GM12878 (cell line): Measurements from ENCODE around the gene ANKRD7. TPM values are rescaled to one million over a fixed set of nuclear protein-coding genes. Genes with fewer than 3 reads are reported as not detected.

Experiments used
- ATAC-seq: fragments of 200-7000 bp; cut with Tn5 transposase; 3 replicates; pipeline ENCODE4 v1.9.1; 2020; ENCODE audit warnings: mild to moderate bottlenecking, moderate library complexity
- BruUV-seq: library from RNA; stranded (reverse); fragments of 400-500 nt; replicated peaks from 2 replicates; lab custom pipeline; 2021; lab: Mats Ljungman, UMichigan
- CTCF ChIA-PET: fragments of 300-600 bp; sonication (Branson Sonifier 250); formaldehyde crosslinking; extraction: SDS; loops from one replicate; lab custom pipeline; 2021; ENCODE audit warnings: inconsistent platforms; lab: Yijun Ruan, JAX
- POLR2A ChIA-PET: fragments of 350-600 bp; formaldehyde crosslinking; extraction: SDS; loops from one replicate; lab custom pipeline; 2021; ENCODE audit warnings: inconsistent platforms; lab: Charles Lee
- RAD21 ChIA-PET: fragments of 300-600 bp; sonication (Branson Sonifier 250); formaldehyde crosslinking; loops from one replicate; lab custom pipeline; 2023; ENCODE audit warnings: antibody characterized with exemption; ENCODE audit not compliant: unreplicated experiment; lab: Charles Lee
- SMC1A ChIA-PET: fragments of 300-600 bp; sonication (Branson Sonifier 250); formaldehyde crosslinking; loops from one replicate; lab custom pipeline; 2023; ENCODE audit not compliant: unreplicated experiment, uncharacterized antibody; lab: Charles Lee
- DNase-seq: peaks from one replicate; pipeline ENCODE4 v3.0.0-alpha.2; 2011; ENCODE audit warnings: low read depth, low spot score
- FAIRE-seq: peaks from 3 replicates; lab custom pipeline; 2011; peaks lifted over from hg19 to GRCh38; lab: Jason Lieb, UNC
- H2AFZ ChIP-seq: 2 replicates; pipeline ENCODE4 v1.6.0; 2011; ENCODE audit warnings: low read depth, low read length, control low read depth; ENCODE audit not compliant: control insufficient read depth
- H3K27ac ChIP-seq: 2 replicates; pipeline ENCODE4 v1.5.1; 2011; ENCODE audit warnings: control low read depth; ENCODE audit not compliant: control insufficient read depth, insufficient read depth
- H3K27me3 ChIP-seq, 2 experiments: replicated peaks in 1 of 2; 2 replicates each; pipeline versions ENCODE4 v1.6.0 to v1.6.1; 2011; ENCODE audit warnings: low read length in 1 of 2; ENCODE audit not compliant: control insufficient read depth in 2 of 2, insufficient read depth in 2 of 2
- H3K36me3 ChIP-seq, 2 experiments: 2 replicates each; pipeline ENCODE4 v1.5.1; 2011; ENCODE audit warnings: low read length in 1 of 2; ENCODE audit not compliant: control insufficient read depth in 2 of 2, insufficient read depth in 2 of 2
- H3K4me1 ChIP-seq: 2 replicates; pipeline ENCODE4 v1.6.1; 2011; ENCODE audit warnings: mild to moderate bottlenecking, low read length, moderate library complexity, mixed read lengths; ENCODE audit not compliant: control insufficient read depth, insufficient read depth
- H3K4me2 ChIP-seq: 2 replicates; pipeline ENCODE4 v1.6.0; 2011; ENCODE audit warnings: control low read depth; ENCODE audit not compliant: control insufficient read depth, insufficient read depth
- H3K4me3 ChIP-seq: fragments of 200-600 bp; sonication (generic); 2 replicates; pipeline ENCODE4 v1.5.1; 2016
- H3K79me2 ChIP-seq: 2 replicates; pipeline ENCODE4 v1.6.0; 2011; ENCODE audit warnings: low read length; ENCODE audit not compliant: control insufficient read depth, insufficient read depth
- H3K9ac ChIP-seq: 2 replicates; pipeline ENCODE4 v1.8.0; 2011; ENCODE audit warnings: low read length, control low read depth, mixed read lengths; ENCODE audit not compliant: control insufficient read depth, insufficient read depth
- H3K9me3 ChIP-seq: replicated peaks from 3 replicates; pipeline ENCODE4 v1.5.1; 2011; ENCODE audit warnings: mild to moderate bottlenecking, low read length; ENCODE audit not compliant: control insufficient read depth, insufficient read depth
- H4K20me1 ChIP-seq: 2 replicates; pipeline ENCODE4 v1.6.0; 2011; ENCODE audit not compliant: control insufficient read depth, insufficient read depth
- CEBPB ChIP-seq, 2 experiments: fragments of 150-350 bp in 1 of 2; IDR thresholded peaks; 2 replicates each; pipeline ENCODE4 v1.6.1; 2012 to 2014; ENCODE audit warnings: low read depth in 2 of 2, low read length in 2 of 2, borderline replicate concordance in 1 of 2, inconsistent platforms in 1 of 2
- E2F4 ChIP-seq: IDR thresholded peaks from 2 replicates; pipeline ENCODE4 v1.6.1; 2012; ENCODE audit warnings: low read depth, low read length, improper control_type of control experiment
- IKZF2 ChIP-seq, 2 experiments: fragments of 450-650 bp; IDR thresholded peaks; 2 replicates each; pipeline ENCODE4 v1.6.1; 2017; ENCODE audit warnings: mild to moderate bottlenecking in 2 of 2, moderate library complexity in 2 of 2
- MLLT1 ChIP-seq: fragments of 450-650 bp; IDR thresholded peaks from 2 replicates; pipeline ENCODE4 v1.6.1; 2016; ENCODE audit warnings: mild to moderate bottlenecking
- RFX5 ChIP-seq: IDR thresholded peaks from 2 replicates; pipeline ENCODE4 v1.6.1; 2011; ENCODE audit warnings: low read depth, low read length, improper control_type of control experiment
- RUNX3 ChIP-seq: IDR thresholded peaks from 2 replicates; pipeline ENCODE4 v1.6.1; 2012; ENCODE audit warnings: low read length, inconsistent platforms
- SMC3 ChIP-seq: IDR thresholded peaks from 2 replicates; pipeline ENCODE4 v1.6.1; 2011; ENCODE audit warnings: low read length, improper control_type of control experiment, borderline replicate concordance
- STAT3 ChIP-seq: IDR thresholded peaks from 2 replicates; pipeline ENCODE4 v1.6.1; 2011; ENCODE audit warnings: low read depth, low read length, improper control_type of control experiment
- ZNF217 ChIP-seq: fragments of 450-650 bp; IDR thresholded peaks from 2 replicates; pipeline ENCODE4 v1.6.1; 2017; ENCODE audit warnings: antibody characterized with exemption, mild to moderate bottlenecking
- ZNF24 ChIP-seq: fragments of 450-650 bp; IDR thresholded peaks from 2 replicates; pipeline ENCODE4 v1.6.1; 2017; ENCODE audit warnings: antibody characterized with exemption, mild to moderate bottlenecking
- ZSCAN29 ChIP-seq: fragments of 450-650 bp; IDR thresholded peaks from 2 replicates; pipeline ENCODE4 v1.6.1; 2017; ENCODE audit warnings: mild to moderate bottlenecking, moderate library complexity
- in situ Hi-C: fragments of 300-500 bp; cut with MboI; formaldehyde crosslinking; loops from 9 replicates; pipeline ENCODE4 v1.14.3; 2018; ENCODE audit warnings: mixed read lengths
- intact Hi-C: fragments of 100-400 bp; cut with micrococcal nuclease; formaldehyde crosslinking; loops from one replicate; pipeline ENCODE4 v1.14.2; 2022; ENCODE audit not compliant: unreplicated experiment
- polyA plus RNA-seq, 11 experiments: library from polyadenylated mRNA; depleted of rRNA in 4 of 11; unstranded in 6 of 11; stranded (reverse) in 5 of 11; fragments of >200 nt; fragmentation: Nextera tagmentation in 4 of 11; fragmentation: Illumina TruSeq in 1 of 11; extraction: Ambion mirVana in 4 of 11; extraction: Trizol in 1 of 11; gene quantifications; 1 replicate in 1 of 11; 2 replicates in 10 of 11; pipeline versions ENCODE4 v1.2.1 to v1.2.3, GENCODE V29; 2011 to 2016; ENCODE audit warnings: inconsistent platforms in 2 of 11, missing spikeins in 2 of 11, low read depth in 1 of 11
- total RNA-seq, 4 experiments: library from RNA; depleted of rRNA in 3 of 4; stranded (reverse); fragments of >200 nt in 3 of 4; fragmentation: Illumina TruSeq in 1 of 4; extraction: Trizol in 1 of 4; gene quantifications; 2 replicates each; pipeline versions ENCODE4 v1.2.1 to v1.2.3, GENCODE V29; 2013 to 2021

ANKRD7 gene
- total and polyA plus RNA-seq, 10 of the 15 experiments (the other 5 are each of a cell fraction or from before 2014, with no cell fraction given): 0.12 to 0.46 (median 0.31) TPM; not detected in 3

- no peaks in the 10 kb centered on the region for H3K79me2 ChIP-seq
- POLR2A ChIA-PET: no interaction called here
- intact Hi-C loops: no loop called here
Observed at GRCh38 chr7:118289476-118289875, 65.0 kb downstream of the ANKRD7 start.

More at GRCh38 chr7:118289476-118289875, 65.0 kb downstream of the ANKRD7 start:
- peaks cover 7% of the 10 kb centered on the region; the same call in 1 of the 2 replicates for H3K4me1 ChIP-seq
- no peak for TF ChIP-seq SMC3
- TF ChIP-seq MLLT1: no peak
- TF ChIP-seq ZSCAN29: no peak
- TF ChIP-seq ZNF24: no peak
- TF ChIP-seq STAT3: no peak
- no peak for TF ChIP-seq CEBPB (IDR thresholded peaks at IDR 0.05; ENCODE audit: borderline replicate concordance in 1 of 2, low read depth in 2 of 2, low read length in 2 of 2)
- TF ChIP-seq RFX5: no peak
- TF ChIP-seq E2F4: no peak
- TF ChIP-seq ZNF217: no peak
- TF ChIP-seq RUNX3: no peak
- no peak for TF ChIP-seq IKZF2 (IDR thresholded peaks at IDR 0.05)
- no peaks in the 10 kb centered on the region for H3K36me3 ChIP-seq
- H3K27ac ChIP-seq: no peak overlapping the region
- no peak overlapping the region for H2AFZ ChIP-seq
- SMC1A ChIA-PET: no interaction called here
- no peak for FAIRE-seq
- H3K9ac ChIP-seq: no peak overlapping the region
- DNase-seq: no peak
- H3K4me2 ChIP-seq: no peak overlapping the region
- no peak for ATAC-seq
- CTCF ChIA-PET: no interaction called here
- in situ Hi-C loops: no loop called here
- H3K9me3 ChIP-seq: peaks cover 4% of the 10 kb centered on the region; the same call in 2 of the 3 replicates
- H3K4me3 ChIP-seq: no peak overlapping the region
- RAD21 ChIA-PET: no interaction called here
- no TSS peak for BruUV-seq
- no peaks in the 10 kb centered on the region; a peak in 1 of 4 replicates for H3K27me3 ChIP-seq
- H4K20me1 ChIP-seq: no peaks in the 10 kb centered on the region

Other genes with a start within 250 kb of the ANKRD7 start
- 68.2 and 88.6 TPM in 2 replicates for gene LSM8, start 40.5 kb upstream of the ANKRD7 start, total RNA-seq (2014; rRNA removed)
- 105 and 113 TPM in 2 replicates for gene LSM8, start 40.5 kb upstream of the ANKRD7 start, total RNA-seq (2014; rRNA removed; fragmentation: Illumina TruSeq; extraction: Trizol)
- 41.4 and 46.9 TPM in 2 replicates for gene LSM8, start 40.5 kb upstream of the ANKRD7 start, total RNA-seq (2021)
- 78.2 and 117 TPM in 2 replicates for gene LSM8, start 40.5 kb upstream of the ANKRD7 start, polyA plus RNA-seq (2011; rRNA removed)
- gene LSM8, start 40.5 kb upstream of the ANKRD7 start, polyA plus RNA-seq (2014; fragmentation: Illumina TruSeq; extraction: Trizol): 96.3 and 124 TPM in 2 replicates
- gene LSM8, start 40.5 kb upstream of the ANKRD7 start, polyA plus RNA-seq (2014; fragmentation: Nextera tagmentation; extraction: Ambion mirVana): 100 to 1,000 TPM; 127 to 140 TPM
- gene LSM8, start 40.5 kb upstream of the ANKRD7 start, polyA plus RNA-seq (2014; rRNA removed): 155 and 173 TPM in 2 replicates
- 100 to 1,000 TPM in 1 of 2 experiments, 10 to 100 TPM in 1; 98.6 to 109 TPM for gene LSM8, start 40.5 kb upstream of the ANKRD7 start, polyA plus RNA-seq (2016; fragmentation: Nextera tagmentation; extraction: Ambion mirVana)